GM10266 (cell line): ENCODE results near the gene SLC23A2.

Source experiments
- DNase-seq: peaks from one replicate; pipeline ENCODE4 v3.0.0; 2012; ENCODE audit errors: extremely low spot score
- CTCF ChIP-seq: IDR thresholded peaks from 2 replicates; pipeline ENCODE4 v1.5.1; 2012; ENCODE audit warnings: mild to moderate bottlenecking, low read depth; ENCODE audit not compliant: control insufficient read depth, insufficient read depth; ENCODE audit errors: missing control alignments

SLC23A2 gene

GRCh38 chr20:4844751-4845465 lies 156.4 kb downstream of the SLC23A2 start:
- DNase-seq = peak; percentile 58
- no peak for TF ChIP-seq CTCF

GRCh38 chr20:4844325-4844724 lies 157.0 kb downstream of the SLC23A2 start:
- no peak for TF ChIP-seq CTCF
- no peak for DNase-seq

- TF ChIP-seq CTCF = no peak
- no peak for DNase-seq
Measured at GRCh38 chr20:4840801-4841200, 160.5 kb downstream of the SLC23A2 start.

DNA sequence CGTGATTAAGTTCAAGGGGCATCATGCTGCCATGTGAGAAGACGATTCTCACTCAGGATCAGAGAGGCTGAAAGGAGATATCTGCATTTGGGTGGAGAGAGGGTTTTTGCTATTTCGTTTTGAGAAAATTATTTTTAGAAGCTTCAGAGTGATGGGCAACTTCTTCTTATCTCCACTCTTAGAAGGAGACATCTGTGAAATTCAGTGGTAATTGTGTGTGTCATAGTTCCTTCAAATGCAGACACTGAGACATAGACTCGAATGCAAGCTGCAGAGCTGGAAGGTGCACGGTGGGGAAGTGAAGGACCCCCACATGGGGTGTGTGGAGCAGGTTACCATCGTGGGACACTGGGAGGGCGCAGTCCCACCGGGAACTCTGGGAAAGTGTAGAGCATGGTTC lies 162.8 kb downstream of the SLC23A2 start:
- TF ChIP-seq CTCF = no peak
- DNase-seq = no peak

- no peak for DNase-seq
- TF ChIP-seq CTCF = no peak
Measured at GRCh38 chr20:4837760-4838159, 163.6 kb downstream of the SLC23A2 start.

GRCh38 chr20:4836935-4837334 lies 164.4 kb downstream of the SLC23A2 start:
- no peak for TF ChIP-seq CTCF
- DNase-seq = no peak

DNA sequence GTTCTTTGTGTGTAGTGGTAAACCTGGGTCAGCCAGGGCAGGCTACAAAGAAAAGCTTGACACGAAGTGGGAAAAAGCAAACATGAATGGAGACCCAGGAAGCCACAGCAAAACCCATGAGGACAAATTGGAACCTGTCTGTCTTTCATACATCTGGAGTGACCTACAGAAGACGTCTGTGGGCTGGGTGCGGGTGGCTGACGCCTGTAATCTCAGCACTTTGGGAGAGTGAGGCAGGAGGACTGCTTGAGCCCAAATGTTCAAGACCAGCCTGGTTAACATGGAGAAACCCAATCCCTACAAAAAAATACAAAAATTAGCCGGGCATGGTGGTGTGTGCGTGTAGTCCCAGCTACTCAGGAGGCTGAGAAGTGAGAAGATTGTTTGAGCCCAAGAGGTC lies 164.8 kb downstream of the SLC23A2 start:
- DNase-seq = no peak
- no peak for TF ChIP-seq CTCF
